Mesodermal cell (in vitro differentiated cells): ENCODE results near the gene UPF2. TPM values are rescaled to one million over a fixed set of nuclear protein-coding genes. Genes with fewer than 3 reads are reported as not detected.
"Not testable (repeated sequence)": the region's sequence is repeated elsewhere in the genome, so short reads cannot be mapped to it uniquely, and the experiment has no call there.

Experiments
- H3K27ac ChIP-seq: 2 replicates; pipeline ENCODE4 v1.7.0; 2013; ENCODE audit warnings: mild to moderate bottlenecking, low read depth, low read length, moderate library complexity; ENCODE audit not compliant: severe bottlenecking
- H3K36me3 ChIP-seq: 2 replicates; pipeline ENCODE4 v1.7.1; 2013; ENCODE audit warnings: mild to moderate bottlenecking, low read length, moderate library complexity; ENCODE audit not compliant: control insufficient read depth, insufficient read depth
- H3K4me1 ChIP-seq: one replicate; pipeline ENCODE4 v1.7.1; 2013; ENCODE audit warnings: mild to moderate bottlenecking, low read length; ENCODE audit not compliant: insufficient read depth, control insufficient read depth, poor library complexity, severe bottlenecking
- H3K4me3 ChIP-seq: 2 replicates; pipeline ENCODE4 v1.7.0; 2013; ENCODE audit warnings: low read length, control low read depth, mild to moderate bottlenecking; ENCODE audit not compliant: insufficient read depth, poor library complexity, severe bottlenecking; ENCODE audit errors: extremely low read depth
- H3K9me3 ChIP-seq: 2 replicates; pipeline ENCODE4 v1.7.1; 2013; ENCODE audit warnings: mild to moderate bottlenecking, low read length, moderate library complexity; ENCODE audit not compliant: control insufficient read depth
- WGBS, 2 experiments: methylation state at CpG; one replicate each; pipeline ENCODE4 v1.1.5; 2013; ENCODE audit warnings: missing lambda C conversion rate in 2 of 2; ENCODE audit not compliant: insufficient coverage in 2 of 2; 5-methylcytosine and 5-hydroxymethylcytosine counted together
- polyA plus RNA-seq, 2 experiments: library from polyadenylated mRNA; stranded (reverse); fragments of 50-300 nt; gene quantifications; one replicate each; pipeline ENCODE4 v1.2.3, GENCODE V29; 2013

Gene UPF2, protein sequence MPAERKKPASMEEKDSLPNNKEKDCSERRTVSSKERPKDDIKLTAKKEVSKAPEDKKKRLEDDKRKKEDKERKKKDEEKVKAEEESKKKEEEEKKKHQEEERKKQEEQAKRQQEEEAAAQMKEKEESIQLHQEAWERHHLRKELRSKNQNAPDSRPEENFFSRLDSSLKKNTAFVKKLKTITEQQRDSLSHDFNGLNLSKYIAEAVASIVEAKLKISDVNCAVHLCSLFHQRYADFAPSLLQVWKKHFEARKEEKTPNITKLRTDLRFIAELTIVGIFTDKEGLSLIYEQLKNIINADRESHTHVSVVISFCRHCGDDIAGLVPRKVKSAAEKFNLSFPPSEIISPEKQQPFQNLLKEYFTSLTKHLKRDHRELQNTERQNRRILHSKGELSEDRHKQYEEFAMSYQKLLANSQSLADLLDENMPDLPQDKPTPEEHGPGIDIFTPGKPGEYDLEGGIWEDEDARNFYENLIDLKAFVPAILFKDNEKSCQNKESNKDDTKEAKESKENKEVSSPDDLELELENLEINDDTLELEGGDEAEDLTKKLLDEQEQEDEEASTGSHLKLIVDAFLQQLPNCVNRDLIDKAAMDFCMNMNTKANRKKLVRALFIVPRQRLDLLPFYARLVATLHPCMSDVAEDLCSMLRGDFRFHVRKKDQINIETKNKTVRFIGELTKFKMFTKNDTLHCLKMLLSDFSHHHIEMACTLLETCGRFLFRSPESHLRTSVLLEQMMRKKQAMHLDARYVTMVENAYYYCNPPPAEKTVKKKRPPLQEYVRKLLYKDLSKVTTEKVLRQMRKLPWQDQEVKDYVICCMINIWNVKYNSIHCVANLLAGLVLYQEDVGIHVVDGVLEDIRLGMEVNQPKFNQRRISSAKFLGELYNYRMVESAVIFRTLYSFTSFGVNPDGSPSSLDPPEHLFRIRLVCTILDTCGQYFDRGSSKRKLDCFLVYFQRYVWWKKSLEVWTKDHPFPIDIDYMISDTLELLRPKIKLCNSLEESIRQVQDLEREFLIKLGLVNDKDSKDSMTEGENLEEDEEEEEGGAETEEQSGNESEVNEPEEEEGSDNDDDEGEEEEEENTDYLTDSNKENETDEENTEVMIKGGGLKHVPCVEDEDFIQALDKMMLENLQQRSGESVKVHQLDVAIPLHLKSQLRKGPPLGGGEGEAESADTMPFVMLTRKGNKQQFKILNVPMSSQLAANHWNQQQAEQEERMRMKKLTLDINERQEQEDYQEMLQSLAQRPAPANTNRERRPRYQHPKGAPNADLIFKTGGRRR
- polyA plus RNA-seq (2013, experiment 1 of 2), result 12.4 TPM
- 14.2 TPM for polyA plus RNA-seq (2013, experiment 2 of 2)

DNA sequence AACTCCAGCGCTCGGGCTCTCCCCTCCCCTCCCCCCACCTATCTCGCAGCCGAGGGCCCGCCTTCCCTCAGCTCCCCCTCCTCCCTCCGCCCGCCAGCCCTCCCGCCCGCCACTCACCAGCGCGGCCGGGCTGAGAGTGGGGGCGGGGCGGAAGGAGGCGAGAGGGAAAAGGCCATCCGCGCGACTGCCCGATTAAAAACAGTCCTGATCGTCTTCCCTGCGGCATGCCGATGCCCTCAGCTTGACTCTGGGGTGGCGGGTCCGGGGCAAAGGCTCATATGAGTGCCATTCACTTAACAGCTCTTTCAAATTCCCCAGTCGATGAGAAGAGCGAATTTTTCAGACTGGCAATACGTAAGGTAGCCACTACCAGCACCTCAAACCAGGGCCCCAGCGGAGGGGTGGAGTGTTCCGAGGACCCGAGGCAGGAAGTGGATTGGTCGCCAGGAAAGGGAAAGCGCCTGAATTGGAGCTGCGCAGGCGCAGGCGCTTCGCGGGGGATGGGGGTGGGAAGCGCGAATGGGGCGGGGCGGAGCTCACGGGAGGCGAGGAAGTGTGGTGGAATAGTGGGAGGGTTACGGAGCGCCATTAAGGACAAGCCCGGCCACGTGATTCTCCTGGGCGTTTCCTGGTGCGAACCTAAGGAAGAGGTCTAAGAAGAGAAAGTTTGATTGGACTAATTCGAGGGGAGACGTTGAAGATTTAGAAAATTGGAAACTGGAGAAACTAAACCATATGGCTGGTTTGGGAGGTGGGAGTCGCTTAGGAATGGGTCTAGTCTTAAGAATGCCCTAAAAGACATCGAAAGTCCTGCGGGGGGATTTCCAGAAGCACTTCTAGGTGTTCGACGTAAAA, at the start of gene UPF2:
Gene UPF2 (minus strand): TSS at position 13 of the 855 bp plus-strand sequence. CDS start 7,386 bp downstream, outside the sequence.
- WGBS, 2 experiments, result 12 to 14% methylated on average over 26 to 30 of the region's 56 CpGs
- Histone ChIP-seq H3K4me3 (peak within 1 kb of the TSS; percentile 99), H3K4me1 (no peaks in the 10 kb centered on the region), H3K27ac (peak within 1 kb of the TSS; percentile 100), H3K36me3 (no peaks in the 10 kb centered on the region), H3K9me3 (peaks cover 4% of the 10 kb centered on the region)

GRCh38 chr10:12091421-12091820, 48.8 kb upstream of the UPF2 start:
- Histone ChIP-seq H3K4me3 (no peak overlapping the region), H3K27ac (no peak overlapping the region), H3K36me3 (peaks cover 86% of the 10 kb centered on the region), H3K9me3 (no peaks in the 10 kb centered on the region), H3K4me1 (no peaks in the 10 kb centered on the region)
- WGBS, 2 experiments, result 100% methylated on average over 1 of the region's 4 CpGs; no CpG with 5 or more reads in 1 of the 2 experiments

DNA sequence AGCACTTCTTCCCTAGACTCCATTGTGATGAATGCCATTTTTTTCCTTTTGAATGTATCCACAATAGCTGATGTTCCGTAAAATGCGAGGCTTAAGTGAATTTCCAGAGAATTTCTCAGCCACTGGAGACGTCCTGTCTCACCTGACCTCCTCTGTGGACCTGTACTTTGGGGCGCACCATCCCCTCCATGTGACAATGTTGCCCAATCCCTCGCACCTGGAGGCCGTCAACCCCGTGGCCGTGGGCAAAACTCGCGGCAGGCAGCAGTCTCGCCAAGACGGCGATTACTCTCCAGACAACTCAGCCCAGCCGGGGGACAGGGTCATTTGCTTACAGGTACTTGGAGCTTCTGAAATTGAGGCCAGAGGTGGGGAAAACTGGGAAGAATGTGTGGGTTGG, 46.3 kb upstream of the UPF2 start:
- Histone ChIP-seq H3K27ac (peak overlapping the region; percentile 8), H3K36me3 (peaks cover 80% of the 10 kb centered on the region), H3K9me3 (no peaks in the 10 kb centered on the region), H3K4me3 (no peak overlapping the region), H3K4me1 (no peaks in the 10 kb centered on the region)
- 96 to 98% methylated on average over 14 of the region's 14 CpGs for WGBS, 2 experiments

DNA sequence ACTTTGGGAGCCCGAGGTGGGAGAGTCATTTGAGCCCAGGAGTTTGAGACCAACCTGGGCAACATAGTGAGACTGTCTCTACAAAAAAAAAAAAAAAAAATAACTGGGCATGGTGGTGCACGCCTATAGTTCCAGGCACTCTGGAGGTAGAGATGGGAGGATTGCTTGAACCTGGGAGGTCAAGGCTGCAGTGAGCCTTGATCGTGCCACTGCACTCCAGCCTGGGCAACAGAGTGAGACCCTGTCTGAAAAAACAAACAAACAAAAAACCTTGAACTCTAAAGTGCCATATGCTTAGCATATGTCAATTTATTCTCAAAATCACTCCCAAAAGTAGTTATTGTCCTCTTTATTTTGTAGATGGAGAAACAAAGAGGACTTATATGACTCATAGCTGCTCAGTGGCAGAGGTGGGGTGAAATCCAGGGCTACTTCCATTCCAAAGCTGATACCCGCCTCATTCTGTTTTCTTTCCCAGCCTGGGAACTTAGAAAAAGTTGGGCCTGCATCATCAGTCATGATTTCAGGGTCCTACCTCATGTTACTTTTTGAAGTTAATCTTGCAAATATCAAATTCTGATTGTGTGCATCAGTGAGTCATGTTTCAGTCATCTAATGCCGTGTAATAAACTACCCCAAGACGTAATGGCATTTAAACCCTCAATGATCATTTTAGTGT, 39.4 kb upstream of the UPF2 start:
- no peaks in the 10 kb centered on the region for H3K4me1 ChIP-seq
- H3K4me3 ChIP-seq, result no peak overlapping the region
- peaks cover 48% of the 10 kb centered on the region for H3K36me3 ChIP-seq
- 87% methylated on average over 3 of the region's 6 CpGs; no CpG with 5 or more reads in 1 of the 2 experiments for WGBS, 2 experiments
- H3K27ac ChIP-seq, result no peak overlapping the region
- H3K9me3 ChIP-seq, result no peaks in the 10 kb centered on the region

- H3K27ac ChIP-seq, result no peak overlapping the region
- 92 to 95% methylated on average over 7 to 8 of the region's 8 CpGs for WGBS, 2 experiments
- no peaks in the 10 kb centered on the region for H3K9me3 ChIP-seq
- peaks cover 43% of the 10 kb centered on the region for H3K36me3 ChIP-seq
- H3K4me3 ChIP-seq, result no peak overlapping the region
- no peaks in the 10 kb centered on the region for H3K4me1 ChIP-seq
Measured at GRCh38 chr10:12081470-12081869, 38.9 kb upstream of the UPF2 start.

GRCh38 chr10:12077580-12078180, 35.1 kb upstream of the UPF2 start:
- no peaks in the 10 kb centered on the region for H3K9me3 ChIP-seq

GRCh38 chr10:12073526-12073925, 30.9 kb upstream of the UPF2 start:
- Histone ChIP-seq H3K9me3 (no peaks in the 10 kb centered on the region), H3K27ac (no peak overlapping the region), H3K4me3 (no peak overlapping the region), H3K36me3 (peaks cover 8% of the 10 kb centered on the region), H3K4me1 (no peaks in the 10 kb centered on the region)
- WGBS, 2 experiments, result 100% methylated on average over 3 to 4 of the region's 4 CpGs

More at GRCh38 chr10:12077580-12078180, 35.1 kb upstream of the UPF2 start:
- Histone ChIP-seq H3K4me1 (no peaks in the 10 kb centered on the region), H3K4me3 (no peak overlapping the region), H3K27ac (no peak overlapping the region), H3K36me3 (peaks cover 23% of the 10 kb centered on the region)
- 78 to 84% methylated on average over 8 to 9 of the region's 9 CpGs for WGBS, 2 experiments

- not testable (repeated sequence) for H3K36me3 ChIP-seq, H3K27ac ChIP-seq, H3K9me3 ChIP-seq, H3K4me3 ChIP-seq, H3K4me1 ChIP-seq
- 92 to 94% methylated on average over 8 to 10 of the region's 15 CpGs for WGBS, 2 experiments
Measured at GRCh38 chr10:12071441-12071840, 28.8 kb upstream of the UPF2 start.
